IPS DF 6.9 (cell line): ENCODE data around the gene CUX1.

Source experiments
- DNase-seq: peaks from one replicate; pipeline ENCODE4 v3.0.0-alpha.2; 2013; ENCODE audit warnings: low read depth, low spot score
- H3K27ac ChIP-seq: one replicate; pipeline ENCODE4 v1.5.1; 2013; ENCODE audit warnings: low read length, control low read depth
- H3K27me3 ChIP-seq: 2 replicates; pipeline ENCODE4 v1.6.1; 2013; ENCODE audit warnings: mild to moderate bottlenecking, low read length; ENCODE audit not compliant: control insufficient read depth, insufficient read depth
- H3K36me3 ChIP-seq: 2 replicates; pipeline ENCODE4 v1.6.1; 2013; ENCODE audit warnings: low read length; ENCODE audit not compliant: control insufficient read depth, insufficient read depth
- H3K4me1 ChIP-seq: 2 replicates; pipeline ENCODE4 v1.6.1; 2013; ENCODE audit warnings: low read length; ENCODE audit not compliant: control insufficient read depth, insufficient read depth
- H3K4me3 ChIP-seq: 2 replicates; pipeline ENCODE4 v1.5.1; 2013; ENCODE audit warnings: mild to moderate bottlenecking, low read length
- H3K9me3 ChIP-seq: 2 replicates; pipeline ENCODE4 v1.6.1; 2013; ENCODE audit warnings: low read length, inconsistent platforms; ENCODE audit not compliant: control insufficient read depth, insufficient read depth
- WGBS: extraction: QIAGEN DNeasy Blood & Tissue Kit; methylation state at CpG from one replicate; pipeline ENCODE4 v1.1.7; 2013; ENCODE audit warnings: mixed read lengths, missing lambda C conversion rate; ENCODE audit not compliant: insufficient read length, insufficient coverage; 5-methylcytosine and 5-hydroxymethylcytosine counted together

The CUX1 gene

DNA sequence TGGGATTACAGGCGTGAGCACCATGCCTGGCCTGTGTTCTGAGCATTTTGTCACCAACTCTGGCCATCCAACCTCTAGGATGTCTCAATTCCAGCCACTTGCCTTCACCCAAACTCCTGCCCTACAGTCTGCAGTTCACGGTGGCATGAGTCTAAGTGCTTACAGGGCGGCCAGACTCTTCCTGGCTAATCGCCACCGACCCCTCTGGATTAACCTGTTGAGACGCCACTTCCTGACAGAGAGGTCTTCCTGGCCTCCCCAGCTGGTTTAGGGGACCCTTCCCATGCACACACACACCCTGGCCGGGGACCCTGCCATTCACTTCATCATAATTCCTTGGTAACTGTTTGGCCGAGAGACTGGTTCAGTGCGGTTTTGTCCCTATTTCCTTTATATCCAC lies 257.7 kb downstream of the CUX1 start:
- no peak overlapping the region for H3K27ac ChIP-seq
- no CpG with 5 or more reads among the region's 9 CpGs for WGBS
- H3K4me1 ChIP-seq, result peaks cover 5% of the 10 kb centered on the region; the same call in 1 of the 2 replicates
- H3K9me3 ChIP-seq, result no peaks in the 10 kb centered on the region
- no peak overlapping the region for H3K4me3 ChIP-seq
- no peak for DNase-seq
- no peaks in the 10 kb centered on the region; the same call in 1 of the 2 replicates for H3K36me3 ChIP-seq
- no peaks in the 10 kb centered on the region for H3K27me3 ChIP-seq

DNA sequence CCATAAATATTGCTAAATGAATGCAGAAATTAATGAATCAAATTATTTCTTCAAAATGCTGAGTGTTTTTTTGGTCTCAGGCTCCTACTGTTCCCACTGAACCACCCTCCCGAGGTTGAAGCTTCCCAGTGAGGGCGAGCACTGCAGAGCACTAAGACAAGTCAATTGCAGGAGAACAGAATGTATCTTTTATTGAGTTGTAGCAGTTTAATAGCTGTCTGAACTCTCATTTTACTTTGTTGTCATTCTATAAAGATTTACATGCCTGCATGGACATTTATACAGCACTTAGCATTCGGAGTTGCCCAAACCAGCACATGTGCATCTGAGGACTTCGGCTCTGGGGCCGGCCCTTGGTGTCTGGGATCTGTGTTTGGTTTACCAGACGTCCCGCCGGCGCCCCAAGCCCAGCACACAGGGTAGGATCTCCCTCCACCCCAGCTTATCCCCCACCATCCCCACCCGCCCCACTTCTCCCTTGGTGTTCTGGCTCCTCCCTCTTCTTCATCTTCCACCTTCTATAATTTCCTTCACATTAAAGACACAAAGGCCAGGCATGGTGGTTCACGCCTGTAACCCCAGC lies 258.2 kb downstream of the CUX1 start:
- Histone ChIP-seq H3K36me3 (no peaks in the 10 kb centered on the region; the same call in 1 of the 2 replicates), H3K9me3 (no peaks in the 10 kb centered on the region), H3K27ac (no peak overlapping the region), H3K4me1 (peaks cover 5% of the 10 kb centered on the region; the same call in 1 of the 2 replicates), H3K27me3 (no peaks in the 10 kb centered on the region), H3K4me3 (no peak overlapping the region)
- no CpG with 5 or more reads among the region's 11 CpGs for WGBS
- DNase-seq, result no peak

DNA sequence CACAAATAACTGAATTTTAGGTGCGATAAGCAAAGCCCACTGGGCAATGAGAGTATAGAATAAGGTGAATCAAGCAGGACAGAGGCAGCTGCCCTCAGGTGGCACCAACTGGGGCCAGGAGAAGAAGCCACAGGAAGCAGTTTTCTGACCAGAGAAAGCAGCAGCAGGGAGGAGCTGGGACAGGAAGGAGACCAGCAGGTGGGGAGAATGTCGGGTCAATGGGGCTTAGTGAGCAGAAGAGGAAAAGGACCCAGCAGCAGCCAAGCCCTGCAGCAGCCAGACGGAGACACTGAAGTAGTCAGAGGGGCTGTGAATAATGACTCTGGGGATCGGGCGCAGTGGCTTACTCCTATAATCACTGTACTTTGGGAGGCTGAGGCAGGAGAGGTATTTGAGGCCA lies 259.7 kb downstream of the CUX1 start:
- DNase-seq, result no peak
- peaks cover 5% of the 10 kb centered on the region; the same call in 1 of the 2 replicates for H3K4me1 ChIP-seq
- H3K36me3 ChIP-seq, result no peaks in the 10 kb centered on the region; the same call in 1 of the 2 replicates
- H3K27me3 ChIP-seq, result no peaks in the 10 kb centered on the region
- no CpG with 5 or more reads among the region's 5 CpGs for WGBS
- no peaks in the 10 kb centered on the region for H3K9me3 ChIP-seq
- H3K4me3 ChIP-seq, result no peak overlapping the region
- H3K27ac ChIP-seq, result no peak overlapping the region

DNA sequence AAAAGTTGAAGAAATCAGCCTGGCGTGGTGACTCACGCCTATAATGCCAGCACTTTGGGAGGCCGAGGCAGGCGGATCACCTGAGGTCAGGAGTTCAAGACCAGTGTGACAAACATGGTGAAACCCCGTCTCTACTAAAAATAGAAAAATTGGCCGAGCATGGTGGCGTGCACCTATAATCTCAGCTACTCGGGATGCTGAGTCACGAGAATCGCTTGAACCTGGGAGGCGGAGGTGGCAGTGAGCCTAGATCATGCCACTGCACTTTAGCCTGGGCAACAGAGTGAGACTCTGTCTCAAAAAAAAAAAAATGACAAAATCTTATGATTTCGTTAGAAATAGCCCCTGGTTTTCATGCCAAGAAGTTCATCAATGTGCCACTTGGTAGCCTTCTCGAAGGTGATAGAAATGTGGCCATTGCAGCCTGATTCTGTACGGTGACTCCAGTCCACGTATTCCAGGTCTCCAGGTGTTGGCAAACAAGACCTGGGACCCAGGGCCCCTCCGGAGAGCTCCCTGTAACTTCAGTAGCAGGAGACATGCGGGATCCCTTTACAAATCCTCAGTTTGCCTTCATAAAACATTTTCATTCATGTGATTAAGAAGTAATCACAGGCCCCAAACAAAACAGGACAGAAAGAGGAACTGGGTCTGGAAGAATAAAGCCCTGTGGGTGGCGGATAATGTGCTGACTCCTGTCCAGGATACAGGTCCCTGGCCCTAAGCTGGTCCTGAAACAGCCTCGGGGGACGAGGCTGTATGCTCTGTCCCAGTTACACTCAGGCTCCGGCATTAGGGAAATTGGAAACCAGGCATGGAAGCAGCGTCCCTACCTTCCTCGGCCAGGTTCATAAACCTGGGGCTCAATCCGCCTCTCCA lies 262.0 kb downstream of the CUX1 start:
- no peaks in the 10 kb centered on the region for H3K36me3 ChIP-seq
- no CpG with 5 or more reads among the region's 24 CpGs for WGBS

DNA sequence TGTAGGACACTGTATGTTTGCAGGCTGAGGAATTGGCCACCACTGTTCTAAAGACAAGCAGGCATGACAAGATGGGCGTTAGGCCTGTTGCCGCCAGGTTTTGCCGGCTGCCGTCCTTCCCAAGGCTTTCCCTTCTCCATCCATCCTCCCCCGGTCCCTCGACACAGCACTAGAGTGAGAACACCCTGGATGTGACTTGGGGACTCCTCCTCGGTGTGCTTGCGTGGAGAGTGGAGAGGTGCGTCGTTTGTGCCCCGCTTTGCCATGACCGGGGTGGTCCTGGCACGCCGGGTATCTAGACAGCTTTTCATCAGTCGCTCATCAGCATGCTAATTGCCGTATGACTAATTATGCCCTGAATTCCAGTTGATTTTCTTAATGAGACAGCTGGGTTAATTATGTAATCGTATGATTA lies 262.6 kb downstream of the CUX1 start:
- no peaks in the 10 kb centered on the region for H3K9me3 ChIP-seq
- H3K4me1 ChIP-seq, result peaks cover 5% of the 10 kb centered on the region; the same call in 1 of the 2 replicates
- no CpG with 5 or more reads among the region's 17 CpGs for WGBS
- no peaks in the 10 kb centered on the region for H3K36me3 ChIP-seq
- DNase-seq, result no peak
- no peak overlapping the region for H3K4me3 ChIP-seq
- H3K27ac ChIP-seq, result no peak overlapping the region
- H3K27me3 ChIP-seq, result no peaks in the 10 kb centered on the region

More for the DNA sequence above, 262.0 kb downstream of the CUX1 start:
- Histone ChIP-seq H3K9me3 (no peaks in the 10 kb centered on the region), H3K4me3 (no peak overlapping the region), H3K27me3 (no peaks in the 10 kb centered on the region), H3K27ac (no peak overlapping the region), H3K4me1 (peaks cover 5% of the 10 kb centered on the region; the same call in 1 of the 2 replicates)
- DNase-seq, result no peak

DNA sequence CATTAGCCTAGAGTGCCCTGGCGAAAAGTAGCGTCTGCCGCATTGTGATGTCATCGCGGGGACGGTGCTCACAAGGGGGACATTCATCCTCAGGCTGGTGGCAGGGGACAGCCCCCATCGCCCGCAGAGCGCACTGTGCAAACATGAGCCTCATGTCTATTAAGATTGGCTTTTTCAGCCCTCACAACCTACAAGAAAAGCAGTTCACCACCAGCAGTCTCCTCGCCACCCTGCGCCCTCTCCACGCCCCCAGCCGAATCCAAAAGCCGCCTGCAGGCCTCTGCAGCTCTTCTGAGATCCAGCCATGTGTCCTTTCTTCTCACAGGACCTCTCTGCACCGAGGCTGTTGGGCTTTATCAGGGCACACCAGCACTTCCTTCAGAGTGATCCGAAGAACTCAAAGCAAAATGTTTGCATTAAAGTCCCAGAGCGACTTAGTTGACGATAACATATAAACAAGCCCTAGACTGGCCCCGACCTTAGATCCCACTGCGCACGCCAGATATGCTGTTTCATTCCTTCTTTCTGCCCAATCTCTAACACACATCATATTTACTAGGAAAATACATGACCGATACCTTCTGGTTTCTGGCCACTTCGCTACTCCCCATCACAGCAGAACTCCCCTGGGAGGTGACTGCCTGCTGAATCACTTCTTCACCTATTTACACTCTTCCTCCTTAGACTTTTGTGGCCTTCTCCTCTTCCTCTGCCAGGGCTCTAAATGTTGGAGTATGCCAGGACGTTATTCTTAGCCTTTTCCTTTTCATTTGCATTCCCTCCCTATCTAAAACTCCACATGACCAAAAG lies 263.2 kb downstream of the CUX1 start:
- Histone ChIP-seq H3K4me1 (peaks cover 5% of the 10 kb centered on the region; the same call in 1 of the 2 replicates), H3K4me3 (no peak overlapping the region), H3K27me3 (no peaks in the 10 kb centered on the region), H3K36me3 (no peaks in the 10 kb centered on the region), H3K27ac (no peak overlapping the region), H3K9me3 (no peaks in the 10 kb centered on the region)
- no peak for DNase-seq
- WGBS, result no CpG with 5 or more reads among the region's 24 CpGs

DNA sequence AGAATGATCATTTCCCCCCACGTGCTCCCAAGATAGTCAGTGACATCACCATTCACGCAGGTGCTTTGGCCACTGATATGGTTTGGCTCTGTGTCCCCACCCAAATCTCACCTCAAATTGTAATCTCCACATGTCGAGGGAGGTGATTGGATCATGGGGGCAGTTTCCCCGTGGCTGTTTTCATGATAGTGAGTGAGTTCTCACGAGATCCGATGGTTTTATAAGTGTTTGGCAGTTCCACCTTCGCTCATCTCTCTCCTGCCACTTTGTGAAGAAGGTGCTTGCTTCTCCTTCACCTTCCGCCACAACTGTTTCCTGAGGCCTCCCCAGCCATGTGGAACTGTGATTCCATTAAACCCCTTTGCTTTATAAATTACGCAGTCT lies 263.8 kb downstream of the CUX1 start:
- no peaks in the 10 kb centered on the region for H3K36me3 ChIP-seq
- WGBS, result no CpG with 5 or more reads among the region's 9 CpGs
- H3K27ac ChIP-seq, result no peak overlapping the region

DNA sequence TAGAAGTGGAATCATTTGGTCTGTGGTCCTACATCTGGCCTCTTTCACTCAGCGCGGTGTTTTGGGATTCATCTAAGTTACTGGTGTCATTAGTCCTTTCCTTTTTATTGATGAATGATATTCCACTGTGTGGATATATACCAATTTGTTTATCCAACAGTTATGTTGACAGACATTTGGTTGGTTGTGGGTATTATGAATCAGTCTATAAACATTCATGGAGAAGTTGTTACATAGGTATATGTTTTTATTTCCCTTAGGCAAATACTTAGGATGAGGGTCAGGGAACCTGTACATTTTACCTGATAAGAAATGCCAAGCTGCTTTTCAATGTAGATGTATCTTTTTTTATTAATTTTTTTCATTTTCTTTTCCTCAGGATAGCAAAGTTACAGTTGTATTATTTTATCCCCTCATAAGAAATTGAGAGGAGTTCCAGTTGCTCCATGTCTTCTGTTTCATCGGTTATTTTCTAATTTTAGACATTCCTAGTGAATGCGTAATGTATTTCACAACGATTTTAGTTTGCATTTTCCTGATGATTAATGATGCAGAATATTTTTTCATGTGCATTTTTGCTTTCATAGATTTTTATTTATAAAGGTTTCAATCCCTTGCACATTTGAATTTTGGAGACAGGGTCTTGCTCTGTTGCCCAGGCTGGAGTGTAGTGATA lies 265.4 kb downstream of the CUX1 start:
- peaks cover 2% of the 10 kb centered on the region; the same call in 1 of the 2 replicates for H3K4me1 ChIP-seq
- no peak overlapping the region for H3K4me3 ChIP-seq
- no CpG with 5 or more reads among the region's 5 CpGs for WGBS
- H3K27me3 ChIP-seq, result no peaks in the 10 kb centered on the region
- DNase-seq, result no peak
- H3K36me3 ChIP-seq, result no peaks in the 10 kb centered on the region
- H3K27ac ChIP-seq, result no peak overlapping the region
- no peaks in the 10 kb centered on the region for H3K9me3 ChIP-seq

More for the DNA sequence above, 263.8 kb downstream of the CUX1 start:
- Histone ChIP-seq H3K4me3 (no peak overlapping the region), H3K4me1 (peaks cover 5% of the 10 kb centered on the region; the same call in 1 of the 2 replicates), H3K9me3 (no peaks in the 10 kb centered on the region), H3K27me3 (no peaks in the 10 kb centered on the region)
- no peak for DNase-seq

DNA sequence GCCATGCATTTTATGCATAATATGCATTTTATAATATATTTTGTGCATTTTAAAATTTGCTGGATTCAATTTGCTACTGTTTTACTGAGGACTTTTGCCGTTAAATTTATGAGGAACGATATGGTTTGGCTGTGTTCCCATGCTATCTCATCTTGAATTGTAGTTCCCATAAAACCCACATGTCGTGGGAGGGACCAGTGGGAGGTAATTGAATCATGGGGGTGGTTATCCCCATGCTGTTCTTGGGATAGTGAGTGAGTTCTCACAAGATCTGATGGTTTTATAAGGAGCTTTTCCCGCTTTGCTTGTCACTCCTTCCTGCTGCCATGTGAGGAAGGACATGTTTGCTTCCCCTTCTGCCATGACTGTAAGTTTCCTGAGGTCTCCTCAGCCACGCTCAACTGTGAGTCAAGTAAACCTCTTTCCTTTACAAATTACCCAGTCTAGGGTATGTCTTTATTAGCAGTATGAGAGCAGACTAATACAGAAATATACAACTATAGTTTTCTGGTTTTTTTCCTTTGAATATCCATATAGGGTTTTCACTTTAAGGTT lies 267.9 kb downstream of the CUX1 start:
- no peaks in the 10 kb centered on the region for H3K27me3 ChIP-seq
- peaks cover 2% of the 10 kb centered on the region; the same call in 1 of the 2 replicates for H3K4me1 ChIP-seq
- no peaks in the 10 kb centered on the region for H3K9me3 ChIP-seq
- WGBS, result no CpG with 5 or more reads among the region's 5 CpGs
- DNase-seq, result no peak
- no peak overlapping the region for H3K4me3 ChIP-seq
- H3K36me3 ChIP-seq, result no peaks in the 10 kb centered on the region
- H3K27ac ChIP-seq, result no peak overlapping the region
